PC-9 (cell line): Measurements from ENCODE around the gene ABR.

Experiments
- EZH2 ChIP-seq: fragments of 200-600 bp; sonication (generic); IDR thresholded peaks from 2 replicates; pipeline ENCODE4 v1.8.0; 2017; ENCODE audit warnings: antibody characterized with exemption, low read depth
- TF ChIP-seq, protein P1 (sequence below): fragments of 200-600 bp; sonication (generic); conservative IDR thresholded peaks from 2 replicates; pipeline ENCODE4 v1.6.1; 2017; ENCODE audit warnings: mixed run types, antibody characterized with exemption, mild to moderate bottlenecking, moderate library complexity

DNA sequence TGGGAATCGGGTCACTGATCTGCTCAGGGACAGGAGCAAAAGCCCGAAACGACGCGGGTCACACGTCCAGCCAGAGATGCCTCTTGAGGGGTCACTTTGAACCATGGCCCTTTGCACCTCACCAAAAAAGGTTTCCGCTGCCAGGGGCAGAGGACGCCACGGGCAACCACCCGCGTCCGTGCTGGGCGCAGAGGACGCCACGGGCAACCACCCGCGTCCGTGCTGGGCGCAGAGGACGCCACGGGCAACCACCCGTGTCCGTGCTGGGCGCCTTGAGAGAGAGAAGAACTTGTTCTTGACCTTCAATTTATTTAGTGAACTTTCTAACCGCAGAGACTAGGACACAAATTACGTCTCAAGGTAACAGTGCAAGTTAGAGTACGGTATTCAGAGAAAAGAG, 147.4 kb downstream of the ABR start:
- TF ChIP-seq, protein P1, sequence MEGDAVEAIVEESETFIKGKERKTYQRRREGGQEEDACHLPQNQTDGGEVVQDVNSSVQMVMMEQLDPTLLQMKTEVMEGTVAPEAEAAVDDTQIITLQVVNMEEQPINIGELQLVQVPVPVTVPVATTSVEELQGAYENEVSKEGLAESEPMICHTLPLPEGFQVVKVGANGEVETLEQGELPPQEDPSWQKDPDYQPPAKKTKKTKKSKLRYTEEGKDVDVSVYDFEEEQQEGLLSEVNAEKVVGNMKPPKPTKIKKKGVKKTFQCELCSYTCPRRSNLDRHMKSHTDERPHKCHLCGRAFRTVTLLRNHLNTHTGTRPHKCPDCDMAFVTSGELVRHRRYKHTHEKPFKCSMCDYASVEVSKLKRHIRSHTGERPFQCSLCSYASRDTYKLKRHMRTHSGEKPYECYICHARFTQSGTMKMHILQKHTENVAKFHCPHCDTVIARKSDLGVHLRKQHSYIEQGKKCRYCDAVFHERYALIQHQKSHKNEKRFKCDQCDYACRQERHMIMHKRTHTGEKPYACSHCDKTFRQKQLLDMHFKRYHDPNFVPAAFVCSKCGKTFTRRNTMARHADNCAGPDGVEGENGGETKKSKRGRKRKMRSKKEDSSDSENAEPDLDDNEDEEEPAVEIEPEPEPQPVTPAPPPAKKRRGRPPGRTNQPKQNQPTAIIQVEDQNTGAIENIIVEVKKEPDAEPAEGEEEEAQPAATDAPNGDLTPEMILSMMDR = no peak
- no peak for TF ChIP-seq EZH2
